Testis (tissue), 5 donors: ENCODE data around the gene CDC16. TPM values are rescaled to one million over a fixed set of nuclear protein-coding genes. Genes with fewer than 3 reads are reported as not detected.
A peak's percentile ranks its signal among the peaks of the same experiment; 100 is the strongest.

Experiments used
- DNase-seq: peaks from one replicate; pipeline ENCODE4 v3.0.0-alpha.2; 2019
- H3K27ac ChIP-seq, 2 donors: fragments of 200-600 bp; sonication (generic); one replicate each; pipeline ENCODE4 v1.5.1; 2019
- H3K27me3 ChIP-seq: fragments of 200-600 bp; sonication (generic); one replicate; pipeline ENCODE4 v1.5.1; 2019
- H3K36me3 ChIP-seq: fragments of 200-600 bp; sonication (generic); one replicate; pipeline ENCODE4 v1.5.1; 2017; ENCODE audit warnings: low read depth; ENCODE audit errors: missing control alignments
- H3K4me1 ChIP-seq: fragments of 200-600 bp; sonication (generic); one replicate; pipeline ENCODE4 v1.5.1; 2019
- H3K4me3 ChIP-seq, 2 donors: fragments of 200-600 bp; sonication (generic); one replicate each; pipeline ENCODE4 v1.5.1; 2017 to 2019
- H3K9me3 ChIP-seq: fragments of 200-600 bp; sonication (generic); one replicate; pipeline ENCODE4 v1.5.1; 2017
- POLR2A ChIP-seq: fragments of 450-650 bp; IDR thresholded peaks from one replicate; pipeline ENCODE4 v1.6.1; 2017; ENCODE audit warnings: antibody characterized with exemption, mild to moderate bottlenecking, moderate library complexity
- WGBS, 2 donors: methylation state at CpG; one replicate each; pipeline ENCODE4 v1.1.5; 2018; 5-methylcytosine and 5-hydroxymethylcytosine counted together
- intact Hi-C: fragments of 100-400 bp; cut with DNase I; formaldehyde crosslinking; loops from one replicate; pipeline ENCODE4 v1.15.1; 2023; ENCODE audit warnings: low total_unique reads
- long read RNA-seq, 2 donors: transcript quantifications; one replicate each; lab custom pipeline, GENCODE V29; 2026
- polyA plus RNA-seq: library from polyadenylated mRNA; stranded (reverse); fragments of 350-450 nt; fragmentation: Illumina TruSeq; extraction: RNeasy Lipid Tissue Mini Kit (QIAGEN cat#74804); gene quantifications from one replicate; pipeline ENCODE4 v1.2.3, GENCODE V29; 2014; ENCODE audit warnings: low read depth, low replicate concordance; ENCODE audit not compliant: insufficient read depth
- total RNA-seq, 2 donors: library from RNA; depleted of rRNA; stranded (reverse); fragments of >200 nt; gene quantifications; one replicate each; pipeline ENCODE4 v1.2.3, GENCODE V29; 2016
- TF ChIP-seq, protein P1 (sequence below), 3 experiments: fragments of 450-650 bp in 2 of 3; fragments of 200-600 bp in 1 of 3; sonication (generic) in 1 of 3; IDR thresholded peaks; one replicate each; pipeline ENCODE4 v1.5.1; 2016 to 2019; ENCODE audit warnings: antibody characterized with exemption in 3 of 3, mild to moderate bottlenecking in 2 of 3, moderate library complexity in 1 of 3

The CDC16 gene
- total RNA-seq: 100 to 1,000 TPM in 1 of 2 donors, 10 to 100 TPM in 1; 88.1 to 110 TPM
- polyA plus RNA-seq: 96.8 TPM
- long read RNA-seq, donor 1, transcript CDC16-204 (19 exons, 2,211 nt): minor isoform, 7 of 22 reads
- long read RNA-seq, donor 1, transcript CDC16-203 (18 exons, 2,203 nt): major isoform, 9 of 22 reads
- long read RNA-seq, donor 1, transcript CDC16-210 (6 exons, 1,003 nt): minor isoform, 5 of 22 reads
- long read RNA-seq, donor 1, partial matches to known transcripts: 0 of 22 reads
- long read RNA-seq, donor 1, other reads (novel, unspliced or antisense): 0 of 22 reads
- long read RNA-seq, donor 2, transcript CDC16-203 (18 exons, 2,203 nt): major isoform, 9 of 14 reads
- long read RNA-seq, donor 2, transcript CDC16-204 (19 exons, 2,211 nt): minor isoform, 5 of 14 reads
- long read RNA-seq, donor 2, partial matches to known transcripts: 0 of 14 reads
- long read RNA-seq, donor 2, other reads (novel, unspliced or antisense): 0 of 14 reads

- peaks cover 11% of the 10 kb centered on the region for H3K4me1 ChIP-seq
Observed at GRCh38 chr13:114234645-114235421, at the start of gene CDC16. CDC16 (plus strand) TSS chr13:114234897; CDS start chr13:114235085, 188 bp downstream.

DNA sequence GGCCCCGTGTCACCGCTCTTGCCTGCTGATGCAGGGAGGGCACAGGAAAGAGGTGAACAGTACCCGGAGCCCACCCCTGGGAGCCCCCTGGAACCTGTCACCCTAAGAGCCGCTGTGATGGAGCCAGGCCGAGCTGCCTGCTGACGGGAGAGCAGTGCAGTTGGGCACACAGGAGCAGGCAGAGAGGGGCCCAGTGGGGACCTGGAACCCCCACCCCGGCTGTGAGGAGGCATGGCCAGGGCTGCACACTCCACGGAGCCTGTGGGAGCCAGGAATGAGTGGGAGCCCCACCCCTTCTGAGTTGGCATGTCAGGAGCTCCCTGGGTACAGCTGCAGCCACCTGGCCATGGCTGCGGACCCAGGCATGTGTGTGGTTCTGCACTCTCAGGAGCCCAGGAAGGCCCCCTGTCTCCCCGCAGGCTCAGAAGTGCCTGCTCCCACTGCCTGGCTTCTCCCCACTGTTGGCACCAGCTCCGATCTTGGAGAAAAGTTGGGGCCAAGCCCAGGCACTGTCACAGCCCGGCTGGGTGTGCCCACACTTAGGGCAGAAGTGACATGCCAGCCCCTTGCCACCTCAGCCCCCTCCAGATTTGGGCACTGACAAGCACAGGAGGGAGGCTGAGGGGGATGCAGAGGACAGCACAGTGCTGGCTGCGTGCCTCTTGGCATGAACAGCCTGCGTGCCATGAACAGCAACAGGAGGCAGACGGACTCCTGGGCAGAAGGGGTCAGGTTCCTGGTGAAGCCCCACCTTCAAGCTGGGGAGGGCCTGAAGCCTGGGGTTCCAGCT lies 49.3 kb upstream of the CDC16 start:
- Histone ChIP-seq H3K4me3 (no peak overlapping the region), H3K36me3 (no peaks in the 10 kb centered on the region), H3K27me3 (no peaks in the 10 kb centered on the region), H3K9me3 (no peaks in the 10 kb centered on the region), H3K27ac (no peak overlapping the region), H3K4me1 (no peaks in the 10 kb centered on the region)
- intact Hi-C loops: no loop called here
- no peak for DNase-seq
- 90 to 93% methylated on average over 2 to 13 of the region's 15 CpGs for WGBS, 2 donors
- TF ChIP-seq, protein P1, sequence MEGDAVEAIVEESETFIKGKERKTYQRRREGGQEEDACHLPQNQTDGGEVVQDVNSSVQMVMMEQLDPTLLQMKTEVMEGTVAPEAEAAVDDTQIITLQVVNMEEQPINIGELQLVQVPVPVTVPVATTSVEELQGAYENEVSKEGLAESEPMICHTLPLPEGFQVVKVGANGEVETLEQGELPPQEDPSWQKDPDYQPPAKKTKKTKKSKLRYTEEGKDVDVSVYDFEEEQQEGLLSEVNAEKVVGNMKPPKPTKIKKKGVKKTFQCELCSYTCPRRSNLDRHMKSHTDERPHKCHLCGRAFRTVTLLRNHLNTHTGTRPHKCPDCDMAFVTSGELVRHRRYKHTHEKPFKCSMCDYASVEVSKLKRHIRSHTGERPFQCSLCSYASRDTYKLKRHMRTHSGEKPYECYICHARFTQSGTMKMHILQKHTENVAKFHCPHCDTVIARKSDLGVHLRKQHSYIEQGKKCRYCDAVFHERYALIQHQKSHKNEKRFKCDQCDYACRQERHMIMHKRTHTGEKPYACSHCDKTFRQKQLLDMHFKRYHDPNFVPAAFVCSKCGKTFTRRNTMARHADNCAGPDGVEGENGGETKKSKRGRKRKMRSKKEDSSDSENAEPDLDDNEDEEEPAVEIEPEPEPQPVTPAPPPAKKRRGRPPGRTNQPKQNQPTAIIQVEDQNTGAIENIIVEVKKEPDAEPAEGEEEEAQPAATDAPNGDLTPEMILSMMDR (IDR thresholded peaks at IDR 0.05): no peak
- no peak for TF ChIP-seq POLR2A

More at GRCh38 chr13:114234645-114235421, at the start of gene CDC16:
- TF ChIP-seq, protein P1 (IDR thresholded peaks at IDR 0.05): peak in 2 of 3 experiments; percentile 3 to 11
- TF ChIP-seq POLR2A: no peak
- DNase-seq: peak; percentile 96
- Histone ChIP-seq H3K27ac (peak within 1 kb of the TSS; percentile 86 to 88), H3K27me3 (no peaks in the 10 kb centered on the region), H3K9me3 (no peaks in the 10 kb centered on the region), H3K4me3 (peak within 1 kb of the TSS; percentile 88 to 96), H3K36me3 (no peaks in the 10 kb centered on the region)
- 1% methylated on average over 39 to 65 of the region's 76 CpGs for WGBS, 2 donors
- intact Hi-C loops: no loop called here

GRCh38 chr13:114194853-114195252 lies 39.8 kb upstream of the CDC16 start:
- no peak overlapping the region for H3K4me3 ChIP-seq
- TF ChIP-seq POLR2A: no peak
- TF ChIP-seq, protein P1 (IDR thresholded peaks at IDR 0.05): no peak
- no peaks in the 10 kb centered on the region for H3K36me3 ChIP-seq
- H3K4me1 ChIP-seq: no peaks in the 10 kb centered on the region
- no peak overlapping the region for H3K27ac ChIP-seq
- no peak for DNase-seq
- intact Hi-C loops: no loop called here
- no peaks in the 10 kb centered on the region for H3K27me3 ChIP-seq
- 80 to 86% methylated on average over 5 of the region's 5 CpGs for WGBS, 2 donors
- H3K9me3 ChIP-seq: no peaks in the 10 kb centered on the region

GRCh38 chr13:114196629-114197028 lies 38.1 kb upstream of the CDC16 start:
- 52% methylated on average over 5 of the region's 5 CpGs for WGBS, 2 donors
- intact Hi-C loops: no loop called here

More at GRCh38 chr13:114196629-114197028, 38.1 kb upstream of the CDC16 start:
- Histone ChIP-seq H3K9me3 (no peaks in the 10 kb centered on the region), H3K27me3 (no peaks in the 10 kb centered on the region), H3K27ac (no peak overlapping the region), H3K36me3 (no peaks in the 10 kb centered on the region), H3K4me1 (no peaks in the 10 kb centered on the region), H3K4me3 (no peak overlapping the region)
- TF ChIP-seq, protein P1 (IDR thresholded peaks at IDR 0.05): no peak
- TF ChIP-seq POLR2A: no peak
- no peak for DNase-seq
